Endodermal cell (in vitro differentiated cells): ENCODE measurements around the gene KDELR1. TPM values are rescaled to one million over a fixed set of nuclear protein-coding genes. Genes with fewer than 3 reads are reported as not detected.

ENCODE experiments used
- DNase-seq: peaks from one replicate; pipeline ENCODE4 v3.0.0-alpha.2; 2017
- H3K27ac ChIP-seq: 2 replicates; pipeline ENCODE4 v1.5.1; 2013; ENCODE audit warnings: mild to moderate bottlenecking, low read depth, low read length, moderate library complexity
- H3K27me3 ChIP-seq: 2 replicates; pipeline ENCODE4 v1.6.1; 2013; ENCODE audit warnings: mild to moderate bottlenecking, low read length, moderate library complexity; ENCODE audit not compliant: insufficient read depth, control insufficient read depth, poor library complexity, severe bottlenecking
- H3K36me3 ChIP-seq: 2 replicates; pipeline ENCODE4 v1.7.0; 2013; ENCODE audit warnings: mild to moderate bottlenecking, low read length, moderate library complexity; ENCODE audit not compliant: control insufficient read depth, insufficient read depth
- H3K4me1 ChIP-seq: one replicate; pipeline ENCODE4 v1.7.0; 2013; ENCODE audit warnings: low read length; ENCODE audit not compliant: control insufficient read depth, insufficient read depth
- H3K4me3 ChIP-seq: 2 replicates; pipeline ENCODE4 v1.5.1; 2013; ENCODE audit warnings: mild to moderate bottlenecking, low read length, moderate library complexity
- H3K9ac ChIP-seq: 2 replicates; pipeline ENCODE4 v1.6.1; 2013; ENCODE audit warnings: mild to moderate bottlenecking, low read length, moderate library complexity; ENCODE audit not compliant: poor library complexity, severe bottlenecking; ENCODE audit errors: extremely low read depth
- H3K9me3 ChIP-seq: 2 replicates; pipeline ENCODE4 v1.6.1; 2013; ENCODE audit warnings: mild to moderate bottlenecking, low read length, moderate library complexity; ENCODE audit not compliant: control insufficient read depth
- H3K27ac Mint-ChIP-seq: 2 replicates; pipeline ENCODE4 v1.8.0; 2020; ENCODE audit warnings: mixed read lengths
- H3K27me3 Mint-ChIP-seq: 2 replicates; pipeline ENCODE4 v1.8.0; 2021; ENCODE audit warnings: mild to moderate bottlenecking, mixed read lengths; ENCODE audit not compliant: insufficient read depth
- H3K36me3 Mint-ChIP-seq: 2 replicates; pipeline ENCODE4 v1.8.0; 2020; ENCODE audit warnings: low read depth, mixed read lengths
- H3K4me1 Mint-ChIP-seq: 2 replicates; pipeline ENCODE4 v1.8.0; 2020; ENCODE audit warnings: mixed read lengths
- H3K4me3 Mint-ChIP-seq: 2 replicates; pipeline ENCODE4 v1.8.0; 2020; ENCODE audit warnings: mild to moderate bottlenecking, moderate library complexity, mixed read lengths
- H3K9me3 Mint-ChIP-seq: 2 replicates; pipeline ENCODE4 v1.8.0; 2020; ENCODE audit warnings: mild to moderate bottlenecking, mixed read lengths
- WGBS, 2 experiments: methylation state at CpG; one replicate each; pipeline versions ENCODE4 v1.1.5 to v1.1.7; 2013; ENCODE audit warnings: missing lambda C conversion rate in 2 of 2, mixed read lengths in 1 of 2; ENCODE audit not compliant: insufficient coverage in 1 of 2, insufficient read length in 1 of 2; 5-methylcytosine and 5-hydroxymethylcytosine counted together
- total RNA-seq, 2 donors: library from RNA; stranded (reverse); fragmentation: NEBNext Ultra II Directional in 1 of 2; extraction: Animal tissue kit (Norgen Biotek cat#: 25700) in 1 of 2; gene quantifications; 2 replicates in 1 of 2; 3 replicates in 1 of 2; pipeline ENCODE4 v1.2.1, GENCODE V29; 2021
- TF ChIP-seq, protein P1 (sequence below): fragments of 200-600 bp; sonication (generic); conservative IDR thresholded peaks from 2 replicates; pipeline ENCODE4 v1.5.0; 2021; ENCODE audit warnings: antibody characterized with exemption, mild to moderate bottlenecking

The KDELR1 gene
- total RNA-seq, 2 donors from 2014 or later = 227 to 285 TPM

DNA sequence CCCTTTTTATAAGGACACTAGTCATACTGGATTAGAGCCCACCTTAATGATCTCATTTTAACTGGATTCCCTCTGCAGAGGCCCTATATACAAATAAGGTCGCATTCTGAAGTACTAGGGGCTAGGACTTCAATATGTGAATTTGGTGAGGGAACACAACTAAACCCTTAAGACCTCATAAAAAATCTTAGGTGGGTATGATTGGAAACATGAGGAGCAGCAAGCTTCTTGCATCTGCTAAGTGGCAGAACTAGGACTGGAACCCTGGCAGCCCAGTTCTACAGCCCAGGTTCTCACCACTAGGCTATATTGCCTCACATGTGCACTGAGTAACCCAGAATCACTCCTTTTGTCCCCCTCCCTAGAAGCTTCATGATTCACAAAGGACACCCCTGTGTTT, 37.3 kb upstream of the KDELR1 start:
- Histone ChIP-seq H3K27me3 (no peaks in the 10 kb centered on the region), H3K9me3 (no peaks in the 10 kb centered on the region), H3K4me1 (no peaks in the 10 kb centered on the region), H3K4me3 (no peak overlapping the region), H3K36me3 (no peaks in the 10 kb centered on the region), H3K9ac (no peak overlapping the region), H3K27ac (no peak overlapping the region)
- H3K9me3 Mint-ChIP-seq = no peaks in the 10 kb centered on the region
- TF ChIP-seq, protein P1, sequence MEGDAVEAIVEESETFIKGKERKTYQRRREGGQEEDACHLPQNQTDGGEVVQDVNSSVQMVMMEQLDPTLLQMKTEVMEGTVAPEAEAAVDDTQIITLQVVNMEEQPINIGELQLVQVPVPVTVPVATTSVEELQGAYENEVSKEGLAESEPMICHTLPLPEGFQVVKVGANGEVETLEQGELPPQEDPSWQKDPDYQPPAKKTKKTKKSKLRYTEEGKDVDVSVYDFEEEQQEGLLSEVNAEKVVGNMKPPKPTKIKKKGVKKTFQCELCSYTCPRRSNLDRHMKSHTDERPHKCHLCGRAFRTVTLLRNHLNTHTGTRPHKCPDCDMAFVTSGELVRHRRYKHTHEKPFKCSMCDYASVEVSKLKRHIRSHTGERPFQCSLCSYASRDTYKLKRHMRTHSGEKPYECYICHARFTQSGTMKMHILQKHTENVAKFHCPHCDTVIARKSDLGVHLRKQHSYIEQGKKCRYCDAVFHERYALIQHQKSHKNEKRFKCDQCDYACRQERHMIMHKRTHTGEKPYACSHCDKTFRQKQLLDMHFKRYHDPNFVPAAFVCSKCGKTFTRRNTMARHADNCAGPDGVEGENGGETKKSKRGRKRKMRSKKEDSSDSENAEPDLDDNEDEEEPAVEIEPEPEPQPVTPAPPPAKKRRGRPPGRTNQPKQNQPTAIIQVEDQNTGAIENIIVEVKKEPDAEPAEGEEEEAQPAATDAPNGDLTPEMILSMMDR = no peak
- no peak overlapping the region for H3K27ac Mint-ChIP-seq
- peaks cover 6% of the 10 kb centered on the region for H3K36me3 Mint-ChIP-seq
- DNase-seq = no peak
- H3K4me3 Mint-ChIP-seq = no peak overlapping the region
- no peaks in the 10 kb centered on the region for H3K27me3 Mint-ChIP-seq
- 80 to 100% methylated on average over 1 of the region's 1 CpG for WGBS, 2 experiments
- peaks cover 5% of the 10 kb centered on the region for H3K4me1 Mint-ChIP-seq

DNA sequence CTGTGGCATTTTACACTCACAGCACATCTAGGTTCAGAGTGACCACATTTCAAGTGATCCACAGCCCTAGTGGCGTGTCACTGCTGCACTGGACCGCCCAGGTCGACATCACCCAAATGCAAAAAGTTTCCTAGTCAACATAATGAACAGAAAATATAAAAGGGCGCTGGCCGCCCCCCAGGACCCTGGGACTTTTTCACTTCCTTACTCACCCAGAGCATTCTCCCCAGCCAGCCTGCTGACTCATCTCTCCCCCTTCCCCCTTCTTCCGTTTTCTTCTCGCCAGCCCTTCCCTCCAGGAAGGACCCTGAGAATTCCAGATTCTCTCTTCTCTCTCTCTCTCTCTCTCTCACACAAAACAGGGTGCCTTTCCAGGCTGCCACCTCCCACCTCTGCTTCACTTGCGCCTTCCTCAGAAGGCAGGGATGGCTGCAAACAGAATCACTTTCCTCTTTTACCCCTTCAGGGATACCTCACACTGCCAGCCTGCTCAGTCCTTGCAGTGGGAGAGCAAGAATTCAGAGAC, 33.4 kb upstream of the KDELR1 start:
- H3K36me3 ChIP-seq = no peaks in the 10 kb centered on the region

DNA sequence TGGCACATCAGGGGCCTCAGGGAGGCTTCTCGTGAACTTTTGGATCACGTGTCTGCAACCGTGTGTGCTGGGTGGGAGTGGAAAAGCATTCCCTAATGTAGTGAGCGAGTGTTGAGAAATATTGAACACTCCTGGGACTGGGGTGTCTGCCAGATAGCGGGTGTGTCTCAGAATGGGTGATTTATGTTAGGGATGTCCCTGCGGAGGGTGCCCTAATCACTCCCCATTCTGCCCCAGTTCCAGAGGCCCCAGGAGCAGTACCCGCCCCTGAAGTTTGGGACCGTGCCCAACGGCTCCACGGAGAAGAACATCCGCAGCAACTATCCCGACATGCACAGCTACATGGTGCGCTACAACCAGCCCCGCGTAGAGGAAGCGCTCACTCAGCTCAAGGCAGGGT, 30.2 kb upstream of the KDELR1 start:
- no peak overlapping the region for H3K4me3 ChIP-seq
- H3K4me3 Mint-ChIP-seq = no peak overlapping the region
- H3K27me3 Mint-ChIP-seq = no peaks in the 10 kb centered on the region
- peaks cover 1% of the 10 kb centered on the region for H3K36me3 Mint-ChIP-seq
- H3K36me3 ChIP-seq = no peaks in the 10 kb centered on the region
- no peak overlapping the region for H3K27ac ChIP-seq
- peaks cover 13% of the 10 kb centered on the region for H3K4me1 Mint-ChIP-seq
- no peak overlapping the region for H3K9ac ChIP-seq
- TF ChIP-seq, protein P1 = no peak
- DNase-seq = no peak
- no peaks in the 10 kb centered on the region for H3K27me3 ChIP-seq
- no peaks in the 10 kb centered on the region for H3K4me1 ChIP-seq
- no peak overlapping the region for H3K27ac Mint-ChIP-seq
- H3K9me3 Mint-ChIP-seq = no peaks in the 10 kb centered on the region
- 90 to 92% methylated on average over 10 to 16 of the region's 16 CpGs for WGBS, 2 experiments
- no peaks in the 10 kb centered on the region for H3K9me3 ChIP-seq

More for the DNA sequence above, 33.4 kb upstream of the KDELR1 start:
- peak; percentile 80 for DNase-seq
- Histone ChIP-seq H3K9me3 (no peaks in the 10 kb centered on the region), H3K4me1 (no peaks in the 10 kb centered on the region), H3K4me3 (no peak overlapping the region), H3K27ac (peak overlapping the region; percentile 44), H3K9ac (peak overlapping the region; percentile 15), H3K27me3 (no peaks in the 10 kb centered on the region)
- WGBS, 2 experiments = 57 to 60% methylated on average over 5 to 8 of the region's 8 CpGs
- Mint-ChIP-seq H3K27ac (peak overlapping the region; percentile 90), H3K4me3 (peak overlapping the region; percentile 4), H3K27me3 (no peaks in the 10 kb centered on the region), H3K36me3 (peaks cover 2% of the 10 kb centered on the region), H3K9me3 (no peaks in the 10 kb centered on the region), H3K4me1 (peaks cover 5% of the 10 kb centered on the region)
- TF ChIP-seq, protein P1 = no peak
